Liver (tissue), 3 donors: ENCODE measurements around the gene RNF145.

Experiments used
- GABPA ChIP-seq, 2 donors: IDR thresholded peaks in 1 of 2; conservative IDR thresholded peaks in 1 of 2; 2 replicates each; pipeline ENCODE4 v1.6.1; 2016; ENCODE audit warnings: antibody characterized with exemption in 2 of 2, mild to moderate bottlenecking in 1 of 2, moderate library complexity in 1 of 2
- HNF4A ChIP-seq, 2 donors: conservative IDR thresholded peaks; 2 replicates each; pipeline ENCODE4 v1.6.1; 2016; ENCODE audit warnings: antibody characterized with exemption in 2 of 2, mild to moderate bottlenecking in 2 of 2
- JUND ChIP-seq, 2 donors: IDR thresholded peaks; 2 replicates each; pipeline ENCODE4 v1.6.1; 2016; ENCODE audit warnings: antibody characterized with exemption in 2 of 2
- NR2F2 ChIP-seq: IDR thresholded peaks from 2 replicates; pipeline ENCODE4 v1.6.1; 2016; ENCODE audit warnings: antibody characterized with exemption
- RAD21 ChIP-seq, 2 donors: IDR thresholded peaks; 2 replicates each; pipeline ENCODE4 v1.6.1; 2016; ENCODE audit warnings: antibody characterized with exemption in 2 of 2, mild to moderate bottlenecking in 2 of 2
- RXRA ChIP-seq, 2 donors: IDR thresholded peaks; 2 replicates each; pipeline ENCODE4 v1.6.1; 2017 to 2018; ENCODE audit warnings: antibody characterized with exemption in 2 of 2, mild to moderate bottlenecking in 1 of 2
- SP1 ChIP-seq: IDR thresholded peaks from 2 replicates; pipeline ENCODE4 v1.6.1; 2018; ENCODE audit warnings: antibody characterized with exemption, mild to moderate bottlenecking
- YY1 ChIP-seq: IDR thresholded peaks from 2 replicates; pipeline ENCODE4 v1.6.1; 2016; ENCODE audit warnings: antibody characterized with exemption, mild to moderate bottlenecking
- TF ChIP-seq, protein P1 (sequence below): IDR thresholded peaks from 2 replicates; pipeline ENCODE4 v1.6.1; 2016; ENCODE audit warnings: antibody characterized with exemption, mild to moderate bottlenecking
- TF ChIP-seq, protein P2 (sequence below): fragments of 150-350 bp; IDR thresholded peaks from 2 replicates; pipeline ENCODE4 v1.5.1; 2017; ENCODE audit warnings: improper control_type of control experiment, low read depth, low read length; ENCODE audit not compliant: missing input control
- TF ChIP-seq, protein P3 (sequence below): IDR thresholded peaks from 2 replicates; pipeline ENCODE4 v1.6.1; 2016; ENCODE audit warnings: antibody characterized with exemption
- TF ChIP-seq, protein P4 (sequence below): IDR thresholded peaks from 2 replicates; pipeline ENCODE4 v1.6.1; 2016; ENCODE audit warnings: antibody characterized with exemption
- TF ChIP-seq, protein P5 (sequence below): IDR thresholded peaks from 2 replicates; pipeline ENCODE4 v1.6.1; 2016; ENCODE audit warnings: antibody characterized with exemption
- donor health status: healthy.
- donor health status: healthy.

DNA sequence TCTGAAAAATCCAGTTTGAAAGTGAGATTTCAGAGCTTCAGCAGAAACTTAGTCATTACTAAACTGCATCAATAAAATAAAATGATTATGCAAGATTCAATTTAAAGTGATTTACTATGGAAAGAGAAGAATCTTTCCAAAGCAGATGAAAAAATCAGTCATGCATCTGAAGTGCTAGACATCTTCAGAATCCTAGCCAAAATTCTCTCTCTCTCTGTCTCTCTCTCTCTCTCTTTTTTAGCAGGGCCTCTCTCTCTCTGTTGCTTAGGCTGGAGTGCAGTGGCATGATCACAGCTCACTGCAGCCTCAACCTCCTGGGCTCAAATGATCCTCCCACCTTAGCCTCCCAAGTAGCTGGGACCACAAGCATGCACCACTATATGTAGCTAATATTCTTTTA, 35.5 kb upstream of the RNF145 start:
- TF ChIP-seq, protein P1, sequence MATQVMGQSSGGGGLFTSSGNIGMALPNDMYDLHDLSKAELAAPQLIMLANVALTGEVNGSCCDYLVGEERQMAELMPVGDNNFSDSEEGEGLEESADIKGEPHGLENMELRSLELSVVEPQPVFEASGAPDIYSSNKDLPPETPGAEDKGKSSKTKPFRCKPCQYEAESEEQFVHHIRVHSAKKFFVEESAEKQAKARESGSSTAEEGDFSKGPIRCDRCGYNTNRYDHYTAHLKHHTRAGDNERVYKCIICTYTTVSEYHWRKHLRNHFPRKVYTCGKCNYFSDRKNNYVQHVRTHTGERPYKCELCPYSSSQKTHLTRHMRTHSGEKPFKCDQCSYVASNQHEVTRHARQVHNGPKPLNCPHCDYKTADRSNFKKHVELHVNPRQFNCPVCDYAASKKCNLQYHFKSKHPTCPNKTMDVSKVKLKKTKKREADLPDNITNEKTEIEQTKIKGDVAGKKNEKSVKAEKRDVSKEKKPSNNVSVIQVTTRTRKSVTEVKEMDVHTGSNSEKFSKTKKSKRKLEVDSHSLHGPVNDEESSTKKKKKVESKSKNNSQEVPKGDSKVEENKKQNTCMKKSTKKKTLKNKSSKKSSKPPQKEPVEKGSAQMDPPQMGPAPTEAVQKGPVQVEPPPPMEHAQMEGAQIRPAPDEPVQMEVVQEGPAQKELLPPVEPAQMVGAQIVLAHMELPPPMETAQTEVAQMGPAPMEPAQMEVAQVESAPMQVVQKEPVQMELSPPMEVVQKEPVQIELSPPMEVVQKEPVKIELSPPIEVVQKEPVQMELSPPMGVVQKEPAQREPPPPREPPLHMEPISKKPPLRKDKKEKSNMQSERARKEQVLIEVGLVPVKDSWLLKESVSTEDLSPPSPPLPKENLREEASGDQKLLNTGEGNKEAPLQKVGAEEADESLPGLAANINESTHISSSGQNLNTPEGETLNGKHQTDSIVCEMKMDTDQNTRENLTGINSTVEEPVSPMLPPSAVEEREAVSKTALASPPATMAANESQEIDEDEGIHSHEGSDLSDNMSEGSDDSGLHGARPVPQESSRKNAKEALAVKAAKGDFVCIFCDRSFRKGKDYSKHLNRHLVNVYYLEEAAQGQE, result no peak
- TF ChIP-seq, protein P2, sequence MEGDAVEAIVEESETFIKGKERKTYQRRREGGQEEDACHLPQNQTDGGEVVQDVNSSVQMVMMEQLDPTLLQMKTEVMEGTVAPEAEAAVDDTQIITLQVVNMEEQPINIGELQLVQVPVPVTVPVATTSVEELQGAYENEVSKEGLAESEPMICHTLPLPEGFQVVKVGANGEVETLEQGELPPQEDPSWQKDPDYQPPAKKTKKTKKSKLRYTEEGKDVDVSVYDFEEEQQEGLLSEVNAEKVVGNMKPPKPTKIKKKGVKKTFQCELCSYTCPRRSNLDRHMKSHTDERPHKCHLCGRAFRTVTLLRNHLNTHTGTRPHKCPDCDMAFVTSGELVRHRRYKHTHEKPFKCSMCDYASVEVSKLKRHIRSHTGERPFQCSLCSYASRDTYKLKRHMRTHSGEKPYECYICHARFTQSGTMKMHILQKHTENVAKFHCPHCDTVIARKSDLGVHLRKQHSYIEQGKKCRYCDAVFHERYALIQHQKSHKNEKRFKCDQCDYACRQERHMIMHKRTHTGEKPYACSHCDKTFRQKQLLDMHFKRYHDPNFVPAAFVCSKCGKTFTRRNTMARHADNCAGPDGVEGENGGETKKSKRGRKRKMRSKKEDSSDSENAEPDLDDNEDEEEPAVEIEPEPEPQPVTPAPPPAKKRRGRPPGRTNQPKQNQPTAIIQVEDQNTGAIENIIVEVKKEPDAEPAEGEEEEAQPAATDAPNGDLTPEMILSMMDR, result no peak
- TF ChIP-seq RXRA (IDR thresholded peaks at IDR 0.05) (no peak), NR2F2 (no peak), JUND (IDR thresholded peaks at IDR 0.05) (no peak), RAD21 (IDR thresholded peaks at IDR 0.05) (no peak), GABPA (IDR thresholded peaks at IDR 0.05 in 1 of 2, conservative IDR thresholded peaks at IDR 0.05 in 1 of 2) (no peak), HNF4A (conservative IDR thresholded peaks at IDR 0.05) (no peak), YY1 (no peak), SP1 (no peak)
- TF ChIP-seq, protein P3, sequence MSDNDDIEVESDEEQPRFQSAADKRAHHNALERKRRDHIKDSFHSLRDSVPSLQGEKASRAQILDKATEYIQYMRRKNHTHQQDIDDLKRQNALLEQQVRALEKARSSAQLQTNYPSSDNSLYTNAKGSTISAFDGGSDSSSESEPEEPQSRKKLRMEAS, result no peak
- TF ChIP-seq, protein P4, sequence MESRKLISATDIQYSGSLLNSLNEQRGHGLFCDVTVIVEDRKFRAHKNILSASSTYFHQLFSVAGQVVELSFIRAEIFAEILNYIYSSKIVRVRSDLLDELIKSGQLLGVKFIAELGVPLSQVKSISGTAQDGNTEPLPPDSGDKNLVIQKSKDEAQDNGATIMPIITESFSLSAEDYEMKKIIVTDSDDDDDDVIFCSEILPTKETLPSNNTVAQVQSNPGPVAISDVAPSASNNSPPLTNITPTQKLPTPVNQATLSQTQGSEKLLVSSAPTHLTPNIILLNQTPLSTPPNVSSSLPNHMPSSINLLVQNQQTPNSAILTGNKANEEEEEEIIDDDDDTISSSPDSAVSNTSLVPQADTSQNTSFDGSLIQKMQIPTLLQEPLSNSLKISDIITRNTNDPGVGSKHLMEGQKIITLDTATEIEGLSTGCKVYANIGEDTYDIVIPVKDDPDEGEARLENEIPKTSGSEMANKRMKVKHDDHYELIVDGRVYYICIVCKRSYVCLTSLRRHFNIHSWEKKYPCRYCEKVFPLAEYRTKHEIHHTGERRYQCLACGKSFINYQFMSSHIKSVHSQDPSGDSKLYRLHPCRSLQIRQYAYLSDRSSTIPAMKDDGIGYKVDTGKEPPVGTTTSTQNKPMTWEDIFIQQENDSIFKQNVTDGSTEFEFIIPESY, result no peak
- TF ChIP-seq, protein P5, sequence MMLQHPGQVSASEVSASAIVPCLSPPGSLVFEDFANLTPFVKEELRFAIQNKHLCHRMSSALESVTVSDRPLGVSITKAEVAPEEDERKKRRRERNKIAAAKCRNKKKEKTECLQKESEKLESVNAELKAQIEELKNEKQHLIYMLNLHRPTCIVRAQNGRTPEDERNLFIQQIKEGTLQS, result no peak
